Loucy (cell line): Measurements from ENCODE around the gene COL20A1.

Experiments used
- EZH2phosphoT487 ChIP-seq: fragments of 200-600 bp; IDR thresholded peaks from 2 replicates; pipeline ENCODE4 v1.6.1; 2018; ENCODE audit warnings: antibody characterized with exemption, mild to moderate bottlenecking, moderate library complexity, borderline replicate concordance
- TF ChIP-seq, protein P1 (sequence below): fragments of 200-600 bp; sonication (generic); conservative IDR thresholded peaks from 2 replicates; pipeline ENCODE4 v1.5.1; 2014; ENCODE audit warnings: mild to moderate bottlenecking, antibody characterized with exemption, low read length

DNA sequence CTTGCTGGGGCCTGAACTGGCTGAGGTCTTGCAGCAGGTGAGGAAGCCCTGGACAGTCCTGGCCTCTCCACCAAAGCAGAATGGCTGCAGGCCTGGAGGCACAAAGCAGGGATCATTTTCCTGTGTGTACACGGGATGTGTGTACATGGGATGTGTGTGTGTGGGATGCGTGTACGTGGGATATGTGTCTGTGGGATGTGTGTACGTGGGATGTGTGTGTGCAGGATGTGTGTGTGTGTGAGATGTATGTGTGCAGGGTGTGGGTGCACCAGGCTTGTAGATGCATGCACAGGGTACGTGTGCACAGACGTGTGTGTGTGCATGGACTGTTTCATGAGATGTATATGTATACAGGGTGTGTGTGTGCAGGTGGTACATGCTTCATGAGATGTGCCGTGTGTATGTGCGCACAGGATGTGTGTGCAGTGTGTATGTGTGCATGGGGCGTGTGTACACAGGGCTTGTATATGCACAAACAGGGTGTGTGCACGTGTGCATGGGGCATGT lies 76.1 kb downstream of the COL20A1 start:
- TF ChIP-seq, protein P1, sequence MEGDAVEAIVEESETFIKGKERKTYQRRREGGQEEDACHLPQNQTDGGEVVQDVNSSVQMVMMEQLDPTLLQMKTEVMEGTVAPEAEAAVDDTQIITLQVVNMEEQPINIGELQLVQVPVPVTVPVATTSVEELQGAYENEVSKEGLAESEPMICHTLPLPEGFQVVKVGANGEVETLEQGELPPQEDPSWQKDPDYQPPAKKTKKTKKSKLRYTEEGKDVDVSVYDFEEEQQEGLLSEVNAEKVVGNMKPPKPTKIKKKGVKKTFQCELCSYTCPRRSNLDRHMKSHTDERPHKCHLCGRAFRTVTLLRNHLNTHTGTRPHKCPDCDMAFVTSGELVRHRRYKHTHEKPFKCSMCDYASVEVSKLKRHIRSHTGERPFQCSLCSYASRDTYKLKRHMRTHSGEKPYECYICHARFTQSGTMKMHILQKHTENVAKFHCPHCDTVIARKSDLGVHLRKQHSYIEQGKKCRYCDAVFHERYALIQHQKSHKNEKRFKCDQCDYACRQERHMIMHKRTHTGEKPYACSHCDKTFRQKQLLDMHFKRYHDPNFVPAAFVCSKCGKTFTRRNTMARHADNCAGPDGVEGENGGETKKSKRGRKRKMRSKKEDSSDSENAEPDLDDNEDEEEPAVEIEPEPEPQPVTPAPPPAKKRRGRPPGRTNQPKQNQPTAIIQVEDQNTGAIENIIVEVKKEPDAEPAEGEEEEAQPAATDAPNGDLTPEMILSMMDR, result no peak
- TF ChIP-seq EZH2phosphoT487, result no peak
